GM21786 (cell line): ENCODE results near the gene NUFIP1.
"Not testable (repeated sequence)": the region's sequence is repeated elsewhere in the genome, so short reads cannot be mapped to it uniquely, and the experiment has no call there.

Source experiments
- ATAC-seq: cut with Tn5 transposase; IDR thresholded peaks from one replicate; pipeline ENCODE4 v1.9.1; 2021; ENCODE audit not compliant: unreplicated experiment

The NUFIP1 gene

DNA sequence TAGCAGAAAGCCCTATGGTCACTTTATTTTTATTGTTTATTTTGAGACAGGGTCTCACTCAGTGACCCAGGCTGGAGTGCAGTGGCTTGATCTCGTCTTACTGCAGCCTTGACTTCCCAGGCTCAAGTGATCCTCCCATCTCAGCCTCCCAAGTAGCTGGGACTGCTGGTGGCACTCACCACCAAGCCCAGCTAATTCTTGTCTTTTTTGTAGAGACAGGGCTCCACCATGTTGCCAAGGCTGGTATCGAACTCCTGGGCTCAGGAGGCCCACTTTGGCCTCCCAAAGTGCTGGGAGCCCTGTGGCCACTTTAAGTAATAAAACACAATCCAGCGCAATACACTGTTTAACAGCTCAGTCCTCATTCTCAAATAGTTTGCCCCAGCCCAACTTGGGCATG is 69.3 kb downstream of the NUFIP1 start:
- no peak for ATAC-seq

DNA sequence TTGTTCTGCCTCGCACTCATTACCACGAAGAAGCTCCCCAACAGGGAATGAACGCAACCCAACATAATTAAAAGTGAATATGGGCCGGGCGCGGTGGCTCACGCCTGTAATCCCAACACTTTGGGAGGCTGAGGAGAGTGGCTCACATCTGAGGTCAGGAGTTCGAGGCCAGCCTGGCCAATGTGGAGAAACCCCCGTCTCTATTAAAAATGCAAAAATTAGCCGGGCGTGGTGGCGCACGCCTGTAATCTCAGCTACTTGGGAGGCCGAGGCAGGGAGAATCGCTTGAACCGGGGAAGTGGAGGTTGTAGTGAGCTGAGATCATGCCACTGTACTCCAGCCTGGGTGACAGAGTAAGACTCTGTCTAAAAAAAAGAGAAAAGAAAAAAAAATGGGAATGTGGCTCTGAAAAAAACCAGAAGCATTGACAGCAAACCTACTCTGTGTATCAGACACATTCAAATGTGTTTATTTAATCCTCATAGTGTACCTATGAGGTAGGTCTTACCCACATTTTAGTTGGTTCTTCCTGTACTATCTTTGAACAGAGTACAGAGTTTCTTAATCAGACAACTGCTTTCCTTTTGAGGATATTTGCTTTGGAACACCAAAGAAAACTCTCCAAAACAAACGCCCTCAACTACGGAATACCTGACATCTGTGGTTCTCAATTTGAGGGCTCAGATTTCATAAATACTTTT is 70.0 kb downstream of the NUFIP1 start:
- ATAC-seq = no peak

DNA sequence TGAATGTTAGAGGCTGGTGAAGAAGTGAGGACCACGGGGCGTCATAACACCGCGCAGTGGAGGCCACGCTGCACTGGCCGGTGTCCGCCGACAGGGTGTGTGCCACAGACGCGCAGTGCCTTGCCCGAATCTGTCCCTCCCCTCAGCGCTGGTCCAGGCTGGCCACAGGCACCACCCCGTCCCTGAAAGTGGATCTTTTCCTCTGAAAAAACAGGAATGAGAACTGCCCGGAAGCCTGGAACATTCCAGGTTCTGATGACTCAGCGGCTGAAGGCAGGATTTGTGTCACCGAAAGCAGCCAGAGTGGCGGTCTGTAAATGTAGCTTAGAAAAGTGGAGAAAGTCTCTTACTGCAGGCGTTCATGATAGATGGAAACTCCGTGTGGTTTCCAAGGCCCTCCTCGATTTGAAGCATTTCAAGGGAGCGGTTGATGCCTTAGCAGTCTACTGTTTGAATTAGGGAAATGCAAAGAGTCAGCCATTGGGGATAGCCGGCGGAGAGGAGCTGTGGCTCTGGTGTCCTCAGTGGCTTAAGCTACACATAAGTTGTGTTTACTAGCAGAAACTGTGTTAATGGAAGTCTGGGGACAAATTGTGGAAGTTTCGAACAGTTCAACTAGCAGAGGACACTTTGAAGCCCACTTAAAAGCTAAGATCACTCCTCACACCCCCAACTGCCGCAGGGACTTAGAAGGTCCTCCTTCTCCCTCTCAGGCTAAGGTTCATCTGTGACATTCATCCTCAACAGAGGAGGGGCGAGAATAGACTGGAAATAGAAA is 70.8 kb downstream of the NUFIP1 start:
- peak; percentile 87 for ATAC-seq

DNA sequence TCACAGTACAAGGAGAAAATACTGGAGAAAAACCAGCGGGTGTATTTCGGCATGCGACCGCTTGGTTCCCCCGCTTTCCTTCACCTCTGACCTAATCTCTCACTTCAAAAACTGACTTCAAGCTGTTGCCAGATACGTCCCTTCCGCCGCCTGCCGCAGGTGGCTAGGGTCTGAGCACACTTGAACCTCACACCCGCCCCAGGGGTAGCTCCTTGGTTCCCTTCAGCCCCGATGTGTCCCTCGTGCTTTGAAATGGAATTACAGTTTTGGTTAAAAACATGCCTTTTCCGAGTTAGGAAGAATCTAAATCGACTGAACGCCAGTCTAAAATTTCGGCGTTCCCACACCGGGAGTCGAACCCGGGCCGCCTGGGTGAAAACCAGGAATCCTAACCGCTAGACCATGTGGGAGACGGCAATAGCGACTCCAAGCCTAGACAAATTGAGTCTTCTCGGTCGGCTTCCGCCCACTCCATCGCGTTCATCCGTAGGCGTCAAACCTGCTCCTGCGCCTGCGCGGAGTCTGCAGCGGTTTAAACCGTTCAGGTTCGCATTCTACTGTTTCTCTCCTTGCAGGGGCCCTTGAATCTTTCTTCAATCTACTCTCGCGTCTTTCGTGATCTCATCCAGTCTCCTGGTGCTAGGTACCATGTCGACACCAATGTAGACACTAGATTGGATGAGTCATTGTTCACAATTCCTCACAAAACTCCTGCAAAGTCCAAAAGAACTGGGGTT is 71.5 kb downstream of the NUFIP1 start:
- peak; percentile 76 for ATAC-seq

DNA sequence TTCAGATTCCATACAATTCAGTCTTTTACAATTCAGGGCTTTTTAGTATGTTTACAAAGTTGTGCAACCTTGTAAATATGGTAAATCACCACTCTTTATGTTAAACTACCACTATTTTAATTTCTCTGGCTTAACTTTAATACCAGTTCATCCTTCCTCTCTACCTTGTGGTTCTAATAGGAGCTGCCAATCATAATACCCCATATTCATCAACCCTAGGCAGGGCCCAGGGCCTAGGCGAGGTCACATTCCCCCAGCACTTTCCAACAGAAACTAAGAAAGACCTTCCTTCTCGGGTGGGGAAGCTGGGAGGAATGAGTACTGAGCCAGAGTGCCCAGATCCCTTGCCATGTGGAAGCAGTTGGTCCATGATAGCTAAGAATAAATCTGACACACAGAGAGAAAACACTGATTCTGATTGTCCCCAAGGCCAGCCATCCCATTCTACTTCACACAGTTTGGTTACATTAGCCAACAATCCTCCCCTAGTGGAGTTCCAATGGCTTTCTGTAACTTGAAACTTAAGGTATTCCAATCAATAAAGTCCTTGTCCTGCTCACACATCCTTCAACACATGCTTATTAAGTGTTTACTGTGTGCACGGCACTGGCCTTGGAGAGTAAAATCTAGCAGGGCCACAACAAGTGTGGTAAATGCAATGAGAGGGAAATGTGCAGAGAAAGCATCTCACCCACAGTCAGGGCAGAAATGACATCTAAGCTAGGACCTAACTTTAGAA is 76.8 kb downstream of the NUFIP1 start:
- ATAC-seq = no peak

DNA sequence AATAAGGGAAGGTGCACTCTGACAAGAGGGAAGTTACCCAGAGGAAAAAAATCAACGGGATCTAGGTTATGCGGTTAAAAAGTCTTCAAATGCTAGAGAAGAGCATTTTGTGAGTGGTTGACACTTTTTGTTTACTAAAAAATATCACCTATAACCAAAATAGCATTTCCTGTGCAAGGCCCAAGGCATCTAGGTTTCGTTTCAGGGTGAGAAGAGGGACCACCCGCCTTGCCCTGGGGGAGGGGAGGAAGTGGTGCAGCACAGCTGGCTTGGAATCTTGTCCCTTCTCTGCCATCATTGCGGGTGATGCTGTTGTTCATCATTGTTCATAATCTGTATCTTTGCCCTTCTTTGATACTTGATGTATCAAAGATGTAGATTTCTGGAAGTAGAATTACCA is 80.6 kb downstream of the NUFIP1 start:
- ATAC-seq = no peak

DNA sequence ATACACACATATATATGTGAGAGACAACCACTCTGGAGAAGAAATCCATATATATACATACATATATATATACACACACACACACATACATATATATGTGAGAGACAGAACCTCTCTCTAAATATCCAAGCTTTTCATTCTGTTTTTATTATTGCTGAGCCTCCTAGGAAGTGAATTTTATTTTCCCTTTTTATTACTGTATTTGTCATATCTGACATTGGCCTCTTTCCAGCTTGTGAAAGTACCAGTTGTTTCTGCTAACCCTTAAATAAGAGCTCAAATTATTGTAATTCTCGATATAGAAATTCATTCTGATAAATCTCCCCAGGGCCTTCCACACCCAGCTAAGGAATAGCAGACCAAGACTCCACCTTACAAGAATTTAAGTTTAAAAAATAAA is 81.0 kb downstream of the NUFIP1 start:
- ATAC-seq = no peak

DNA sequence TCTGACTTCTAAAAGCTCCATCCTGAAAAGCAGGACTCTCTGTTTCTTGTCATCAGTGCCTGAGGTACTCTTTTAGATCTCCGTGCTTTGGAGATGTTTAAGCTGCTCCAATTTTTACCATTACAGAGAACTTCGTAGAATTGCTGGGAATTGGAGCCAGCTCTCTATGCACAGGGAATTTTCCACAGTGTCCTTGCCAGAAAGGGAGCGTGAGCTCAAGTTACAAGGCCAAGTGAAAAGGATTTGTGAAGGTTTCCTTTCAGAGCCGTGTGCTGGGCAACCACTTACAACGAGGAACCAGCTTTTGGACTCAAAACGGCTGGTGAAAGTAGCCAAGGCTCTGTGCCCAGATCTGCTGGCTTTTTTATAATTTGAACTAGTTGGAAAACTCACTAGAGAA is 82.6 kb downstream of the NUFIP1 start:
- no peak for ATAC-seq

DNA sequence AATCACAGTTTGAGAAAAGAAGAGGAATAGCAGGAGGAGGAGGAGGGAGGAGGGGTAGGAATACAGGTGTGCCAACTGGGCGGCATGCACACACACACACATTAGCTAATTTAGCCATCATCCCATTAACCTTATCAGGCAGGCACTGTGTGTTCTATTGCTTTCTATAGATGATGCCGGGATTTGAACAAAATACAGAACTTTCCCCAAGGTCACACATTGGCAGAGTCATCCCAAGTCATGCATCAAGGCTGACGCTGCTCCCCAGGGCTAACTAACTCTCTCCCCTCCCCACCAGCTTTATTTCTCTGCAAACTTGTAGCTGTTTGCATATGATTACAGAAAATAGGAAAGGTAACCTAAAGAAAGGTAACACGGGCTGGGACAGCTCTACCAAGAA is 83.0 kb downstream of the NUFIP1 start:
- ATAC-seq = no peak

DNA sequence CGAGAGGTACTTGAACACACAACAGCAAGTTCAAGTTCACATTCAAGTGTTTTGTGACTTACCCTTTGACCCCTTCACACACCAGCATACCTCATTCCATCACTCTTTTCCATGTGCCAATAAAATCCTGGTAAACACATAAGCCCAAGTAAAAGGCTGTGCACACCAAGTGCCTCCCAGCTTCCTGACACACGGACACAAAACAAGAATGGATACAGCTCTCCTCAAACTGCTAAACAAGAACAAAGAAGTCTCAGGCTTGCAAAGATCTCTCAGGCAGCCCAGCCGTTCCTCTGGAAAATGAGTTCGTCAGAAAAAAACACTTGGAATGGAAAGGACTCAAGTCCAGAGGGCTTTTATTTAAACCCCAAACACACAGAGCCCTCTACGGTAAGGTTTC is 83.7 kb downstream of the NUFIP1 start:
- ATAC-seq = no peak

DNA sequence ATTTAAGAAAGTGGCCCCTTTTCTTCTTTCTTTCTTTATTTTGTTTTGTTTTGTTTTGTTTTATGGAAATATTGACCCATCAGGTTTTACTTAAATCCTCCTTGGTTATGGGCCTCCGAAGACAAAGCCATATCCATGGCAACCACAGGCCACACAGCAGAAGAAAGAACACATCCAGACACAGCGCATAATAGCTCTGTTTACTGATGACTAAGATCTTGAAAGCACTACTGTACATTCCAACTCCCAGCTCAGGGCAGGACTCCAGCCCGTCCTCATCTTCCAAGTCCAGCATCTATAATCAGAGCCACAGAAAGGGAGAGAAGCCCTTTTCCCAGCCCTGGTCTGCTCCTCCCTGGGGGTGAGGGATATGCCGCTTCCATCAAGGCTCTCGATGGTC is 84.3 kb downstream of the NUFIP1 start:
- ATAC-seq = no peak

DNA sequence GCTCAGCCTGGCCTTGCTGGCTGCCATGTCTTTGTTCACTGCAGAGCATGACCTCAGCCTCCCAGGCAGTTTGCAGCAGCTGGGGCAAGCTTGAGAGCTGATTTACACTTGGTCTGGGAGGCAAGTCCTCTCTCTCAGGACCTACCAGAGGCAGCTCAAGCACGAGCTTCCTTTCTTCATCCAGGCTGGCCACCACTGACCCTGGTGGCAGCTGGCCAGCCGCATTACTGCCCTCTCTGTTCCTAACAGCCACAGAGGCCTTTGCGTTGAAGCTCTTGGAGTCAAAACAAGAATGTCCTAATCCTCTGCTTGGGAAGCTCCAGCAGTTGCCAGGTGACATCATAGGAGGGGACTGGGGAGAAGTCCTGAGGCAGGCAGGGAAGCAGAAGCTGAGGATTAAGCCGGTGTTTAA is 85.7 kb downstream of the NUFIP1 start:
- ATAC-seq = no peak

DNA sequence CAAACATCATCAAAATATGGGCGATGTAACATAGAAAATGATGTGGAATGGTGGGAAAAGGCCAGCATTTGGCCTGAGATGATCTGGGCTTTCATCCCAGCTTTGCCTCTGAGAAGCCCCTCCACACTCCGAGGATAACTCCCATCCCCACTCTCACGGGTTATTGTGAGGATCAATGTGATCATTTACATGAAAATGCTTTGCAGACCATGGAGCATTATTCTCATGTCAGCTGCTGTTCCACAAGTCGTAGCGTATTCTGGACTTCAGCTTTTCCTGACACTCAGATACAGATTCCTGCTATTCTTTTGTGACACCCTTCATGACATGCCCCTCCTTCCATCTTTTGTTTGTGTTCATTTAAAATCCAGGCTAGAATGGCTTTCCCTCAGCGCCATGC is 86.5 kb downstream of the NUFIP1 start:
- ATAC-seq = no peak

DNA sequence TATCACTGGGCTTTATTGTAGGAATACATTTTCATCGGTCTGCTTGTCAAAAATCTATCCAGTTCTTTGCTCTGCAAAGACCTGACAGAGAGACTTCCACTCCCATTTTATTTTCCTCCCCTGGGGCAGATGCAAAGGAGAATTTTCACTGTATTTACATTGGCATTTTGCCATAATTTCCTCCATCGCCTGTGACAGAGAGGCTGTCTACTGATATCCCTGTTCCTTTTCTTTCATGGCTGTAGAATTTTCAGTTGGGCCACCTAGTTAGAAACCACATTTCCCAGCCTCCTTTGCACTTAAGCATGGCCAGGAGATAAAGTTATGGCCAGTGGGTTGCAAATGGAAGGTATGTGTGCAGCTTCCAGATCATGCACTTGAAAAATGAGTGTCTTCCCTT is 89.3 kb downstream of the NUFIP1 start:
- no peak for ATAC-seq

DNA sequence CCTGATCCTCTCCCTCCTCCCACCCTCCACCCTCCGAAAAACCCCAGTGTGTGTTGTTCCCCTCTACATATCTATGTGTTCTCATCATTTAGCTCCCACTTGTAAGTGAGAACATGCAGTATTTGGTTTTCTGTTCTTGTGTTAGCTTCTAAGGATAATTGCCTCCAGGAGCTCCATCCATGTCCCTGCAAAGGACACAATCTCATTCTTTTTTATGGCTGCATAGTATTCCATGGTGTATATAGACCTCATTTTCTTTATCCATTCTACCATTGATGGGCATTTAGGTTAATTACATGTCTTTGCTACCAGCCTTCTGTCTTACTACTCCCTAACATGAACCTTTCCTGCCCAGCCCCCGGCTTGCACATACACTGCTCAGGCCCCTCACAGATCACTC is 91.0 kb downstream of the NUFIP1 start:
- not testable (repeated sequence) for ATAC-seq

DNA sequence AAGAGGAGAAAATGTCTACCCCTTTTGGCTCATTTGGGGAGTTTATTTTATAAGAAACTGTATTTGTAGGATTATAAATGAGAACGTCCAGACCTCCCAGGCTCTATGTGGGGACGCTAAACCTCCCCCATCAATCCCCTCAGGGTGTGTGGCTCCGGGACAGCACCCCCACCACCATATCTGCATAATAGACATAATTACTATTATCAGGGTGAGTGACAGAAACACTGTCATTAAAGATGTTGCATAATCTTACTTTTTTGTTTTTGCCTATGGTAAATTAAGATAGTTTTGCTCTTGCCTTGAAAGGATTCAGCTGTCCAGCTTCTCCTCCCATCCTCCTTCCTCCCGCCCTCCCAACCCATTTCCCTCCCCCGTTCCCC is 93.3 kb downstream of the NUFIP1 start:
- no peak for ATAC-seq

DNA sequence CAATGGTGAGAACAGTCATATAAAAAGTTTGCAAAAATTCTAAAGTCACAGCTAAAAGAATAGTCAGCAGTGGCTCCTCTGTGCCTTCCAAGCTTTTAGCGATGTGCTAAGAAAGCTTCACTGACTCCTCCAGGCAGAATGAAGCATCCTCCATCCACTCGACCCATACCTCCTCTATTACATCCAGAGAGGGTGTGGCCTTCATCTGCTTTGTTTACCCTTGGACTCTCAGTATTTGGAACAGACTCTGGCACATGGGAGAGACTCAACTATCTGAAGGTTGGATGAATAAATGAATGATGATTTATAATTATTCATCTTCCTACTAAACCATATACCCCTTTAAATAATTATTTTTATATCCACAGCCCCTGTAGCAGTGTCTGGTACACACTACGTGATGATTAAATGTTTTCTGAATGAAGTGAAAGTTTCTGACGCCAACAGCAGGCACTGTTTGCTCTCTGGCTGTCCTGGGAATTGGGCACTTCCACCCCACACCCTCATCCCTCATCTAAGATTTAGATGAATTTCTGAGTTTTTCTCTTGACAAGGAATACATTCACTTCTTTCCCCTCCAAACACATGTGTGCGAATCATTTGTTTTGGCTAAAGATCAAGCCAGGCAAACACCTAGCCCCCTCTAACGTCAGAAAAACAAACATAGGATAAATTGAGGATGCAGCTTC is 93.9 kb downstream of the NUFIP1 start:
- ATAC-seq = no peak

DNA sequence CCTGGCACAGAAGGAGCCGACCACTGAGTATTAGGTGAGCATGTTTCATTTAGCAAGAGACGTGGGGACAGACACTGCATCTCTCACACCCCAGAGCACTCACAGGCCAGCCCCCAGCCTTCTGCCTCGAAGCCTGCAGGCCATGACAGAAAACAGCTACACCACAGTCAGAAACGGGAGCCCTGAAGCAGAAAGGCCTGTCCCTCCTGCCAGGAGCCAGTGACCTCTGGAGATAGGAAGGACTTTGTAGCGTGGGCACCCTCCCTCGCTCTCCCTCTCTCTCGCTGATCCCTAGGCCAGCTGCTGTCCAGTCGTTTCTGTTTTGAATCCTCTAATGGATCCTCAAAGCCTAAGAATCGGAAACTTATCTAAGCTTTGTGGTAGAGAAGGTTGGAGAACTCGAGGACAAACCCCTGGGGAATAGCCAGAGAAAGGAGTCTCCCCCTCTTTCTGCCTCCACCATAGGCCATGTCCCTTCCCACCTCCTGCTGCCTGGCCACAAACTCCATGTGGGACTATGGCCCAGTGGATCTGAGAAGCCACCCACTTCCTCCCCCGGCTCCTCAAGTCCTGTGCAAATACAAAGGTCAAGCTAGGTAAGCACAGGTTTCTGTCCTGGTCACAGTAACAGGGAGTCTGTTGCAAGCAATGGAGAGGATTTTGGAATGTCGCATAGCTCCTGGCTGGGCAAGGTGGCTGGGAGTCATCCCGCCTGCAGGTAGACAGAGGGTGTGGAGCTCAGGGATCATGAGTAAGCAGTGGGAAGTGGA is 95.1 kb downstream of the NUFIP1 start:
- ATAC-seq = no peak
